Activated T-helper 1 cell treated with anti-CD3 and anti-CD28 coated beads, Interleukin-2, amount 50 U/mL, for 16 hours (primary cell): ENCODE data around the gene HOXB7.

Experiments
- DNase-seq, 2 donors: peaks; one replicate each; pipeline ENCODE4 v3.0.0-alpha.2; 2020; ENCODE audit warnings: low read depth in 1 of 2, low spot score in 1 of 2

The HOXB7 gene

DNA sequence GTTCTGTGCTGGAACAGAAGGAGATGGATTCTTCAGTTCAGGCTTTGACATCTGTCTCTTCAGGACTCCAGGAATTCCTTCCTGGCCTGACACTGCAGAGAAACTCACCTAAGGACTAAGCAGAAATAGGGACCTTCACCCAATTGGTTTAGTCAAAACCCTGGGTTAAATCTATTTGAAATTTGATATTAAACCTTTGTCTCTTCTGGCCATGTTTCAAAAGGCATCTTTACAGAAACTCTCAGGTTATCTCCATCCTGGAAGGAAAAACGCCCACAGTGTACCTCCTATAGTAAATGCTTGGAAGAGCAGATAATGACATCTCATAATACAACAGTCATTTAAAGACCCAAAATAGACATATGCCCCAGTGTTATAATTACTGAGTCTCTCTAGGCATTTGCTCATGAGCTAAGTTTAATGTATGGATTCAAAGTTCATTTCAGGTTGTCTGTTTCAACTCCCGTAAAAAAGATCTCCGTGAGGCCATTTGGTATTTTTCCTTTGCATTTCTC, 27.1 kb downstream of the HOXB7 start:
- no peak for DNase-seq

DNA sequence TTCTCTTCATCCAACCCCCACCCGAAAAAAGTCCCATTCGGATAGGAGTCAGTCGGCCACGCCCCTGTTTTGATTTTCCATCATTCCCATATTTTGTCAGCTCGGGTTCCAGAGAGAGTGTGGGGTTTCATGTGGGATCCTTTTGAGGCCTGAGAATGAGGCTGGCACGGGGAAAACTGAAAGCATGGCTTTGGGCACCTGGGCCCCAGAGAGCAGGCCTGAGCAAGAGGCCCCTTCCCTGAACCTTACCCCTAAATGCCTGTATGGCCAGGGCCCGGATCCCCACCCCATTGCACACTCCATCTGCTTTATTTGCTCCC, 28.1 kb downstream of the HOXB7 start:
- no peak for DNase-seq

DNA sequence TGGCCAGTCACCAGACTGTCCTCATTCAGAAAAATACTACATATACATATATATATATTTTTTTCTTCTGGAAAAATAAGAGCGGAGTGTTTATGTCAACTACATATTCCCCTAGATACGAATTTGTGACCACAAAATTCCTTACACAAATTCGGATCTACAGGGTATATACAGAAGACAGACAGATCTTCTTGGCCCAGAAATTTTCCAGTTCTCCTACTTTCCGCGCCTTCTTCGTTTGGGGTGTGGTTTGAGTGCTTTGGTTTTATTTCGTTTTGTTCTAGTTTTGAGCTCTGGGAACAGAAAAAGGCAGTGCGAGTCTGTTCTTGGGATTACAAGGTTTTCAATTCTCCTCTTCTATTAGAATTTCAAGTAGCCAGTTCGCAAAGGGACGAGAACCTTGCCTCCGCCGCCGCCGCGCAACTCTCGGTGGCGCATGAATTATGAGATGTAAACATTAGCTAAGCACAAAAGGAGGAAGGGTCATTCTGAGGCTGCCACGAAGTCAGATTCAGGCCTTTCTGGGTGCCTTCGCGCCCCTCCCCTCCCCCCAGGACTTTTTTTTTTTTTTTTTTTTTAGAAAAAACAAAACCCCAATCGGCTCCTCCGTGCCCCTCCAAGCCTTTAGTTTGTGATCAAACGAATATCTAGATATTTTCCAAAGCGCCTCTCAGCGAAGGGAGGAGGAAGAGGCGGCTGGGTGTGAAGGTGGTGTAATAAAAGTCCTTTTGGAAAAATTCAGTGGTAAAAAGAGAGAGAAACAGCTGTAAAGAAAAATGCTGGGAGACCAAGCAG, 30.9 kb downstream of the HOXB7 start:
- no peak for DNase-seq

DNA sequence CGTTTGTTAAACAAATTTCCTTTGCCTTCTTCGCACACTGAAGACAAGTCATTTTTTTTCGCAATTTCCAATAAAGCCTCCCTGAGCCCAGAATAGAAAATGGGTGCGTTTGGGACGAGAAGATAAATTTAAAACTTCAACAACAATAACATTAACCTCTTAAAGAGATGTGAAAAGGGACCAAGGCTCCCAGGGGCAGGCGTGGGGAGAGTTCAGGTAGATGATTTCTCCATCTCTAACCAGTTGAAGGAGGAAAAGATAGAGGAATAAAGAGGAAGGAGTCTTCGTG, 31.4 kb downstream of the HOXB7 start:
- DNase-seq, result no peak

DNA sequence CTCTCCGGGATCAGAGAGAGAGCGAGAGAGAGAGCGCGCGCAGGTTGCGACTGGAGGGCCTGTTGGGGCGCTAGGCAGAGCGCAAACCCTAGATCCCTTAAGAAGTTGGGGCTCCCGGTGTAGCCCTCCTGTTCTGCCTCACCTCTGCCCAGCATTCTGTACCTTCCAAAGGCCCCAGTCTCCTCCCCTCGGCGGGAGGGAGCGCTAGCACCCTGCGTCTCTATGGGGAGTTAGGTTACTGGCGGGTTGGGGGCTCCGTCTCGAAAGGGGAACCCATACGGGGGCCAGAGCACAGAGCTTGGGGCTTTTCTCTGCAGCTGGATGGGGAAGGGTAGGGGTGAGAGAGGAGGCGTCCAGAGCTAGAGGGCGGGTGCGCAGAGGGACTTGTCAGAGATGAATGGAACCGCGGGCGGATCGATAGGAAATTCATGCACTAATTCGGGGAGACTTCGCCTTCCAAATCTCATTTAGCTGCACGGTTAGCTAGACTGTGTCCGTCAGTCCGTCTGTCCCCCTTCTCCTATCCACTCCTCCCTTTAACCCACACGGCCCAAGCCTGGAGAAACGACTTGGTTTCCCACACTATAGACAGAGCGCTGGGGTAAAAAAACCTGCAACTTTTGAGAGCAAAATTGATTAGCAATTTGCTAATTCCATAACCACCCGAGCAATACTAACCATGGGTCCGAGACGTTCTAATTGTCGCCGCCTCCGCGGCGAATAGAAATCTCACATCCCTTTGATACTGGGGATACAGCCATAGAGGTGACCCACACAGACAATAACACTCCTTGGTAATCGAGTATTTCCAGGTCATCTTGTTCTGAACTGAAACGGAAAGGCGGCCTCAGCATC, 32.0 kb downstream of the HOXB7 start:
- no peak for DNase-seq

DNA sequence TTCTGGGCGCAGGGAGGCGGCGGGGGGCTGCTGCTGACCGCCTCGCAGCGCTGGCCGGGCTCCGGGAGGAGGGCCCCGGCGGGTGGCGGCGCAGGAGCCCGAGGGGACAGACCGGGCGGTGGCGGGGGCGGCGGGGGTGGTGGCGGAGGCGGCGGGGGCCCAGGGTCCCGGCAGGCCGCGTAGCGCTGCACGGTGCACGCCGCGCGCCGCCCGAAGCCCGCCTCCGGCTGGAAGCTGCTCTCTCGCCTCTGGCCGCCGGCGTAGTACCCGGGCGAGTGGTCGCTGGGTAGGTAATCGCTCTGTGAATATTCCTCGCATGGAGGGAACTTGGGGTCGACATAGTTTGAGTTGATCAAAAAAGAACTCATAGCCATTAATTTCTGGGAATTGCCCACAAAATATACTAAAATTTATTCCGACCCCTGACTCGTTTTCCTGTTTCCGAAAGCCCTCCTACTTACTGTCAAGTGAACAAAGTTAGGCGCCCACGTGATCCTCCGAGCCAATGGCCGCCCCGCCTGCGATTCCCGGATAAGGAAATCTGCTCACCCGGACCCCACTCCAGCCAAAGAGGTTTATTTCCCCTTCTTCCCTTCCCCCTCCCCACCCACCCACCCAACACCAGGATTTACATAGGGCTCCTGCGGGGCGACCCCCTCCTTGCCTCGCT, 32.7 kb downstream of the HOXB7 start, which contains the start of gene HOXB4:
HOXB4 (minus strand) TSS at position 405 of the 670 bp plus-strand sequence; CDS start at position 374, 31 bp downstream.
- peak in 1 of 2 donors; percentile 44 for DNase-seq

DNA sequence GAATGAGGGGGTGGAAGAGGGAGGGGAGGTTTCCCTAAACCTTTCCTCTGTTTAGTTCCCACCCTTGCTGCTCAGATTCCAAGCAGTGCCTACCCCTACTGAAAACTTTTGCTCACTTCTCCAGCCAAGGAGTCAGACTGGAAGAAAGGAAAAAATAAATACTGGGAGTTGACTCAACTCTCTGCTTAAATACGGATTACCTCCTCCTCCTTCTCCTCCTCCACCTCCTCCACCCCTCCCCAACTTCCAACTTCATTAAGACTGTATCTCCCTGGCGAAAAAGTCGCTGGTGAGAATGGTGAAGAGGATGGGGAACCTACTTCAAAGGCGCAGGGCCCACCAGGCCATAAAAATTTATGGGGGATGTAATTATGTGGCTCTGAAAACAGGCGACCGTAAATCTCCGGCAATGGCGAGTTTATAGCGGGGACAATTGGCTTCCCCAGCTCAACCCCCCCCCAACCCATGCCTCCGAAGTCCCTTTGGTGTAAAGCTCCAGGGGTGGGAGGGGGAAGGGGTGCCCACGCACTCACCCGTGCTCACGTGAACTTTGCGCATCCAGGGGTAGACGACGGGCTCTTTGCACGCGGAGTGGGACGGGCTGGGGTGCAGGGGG, 33.4 kb downstream of the HOXB7 start:
- no peak for DNase-seq

DNA sequence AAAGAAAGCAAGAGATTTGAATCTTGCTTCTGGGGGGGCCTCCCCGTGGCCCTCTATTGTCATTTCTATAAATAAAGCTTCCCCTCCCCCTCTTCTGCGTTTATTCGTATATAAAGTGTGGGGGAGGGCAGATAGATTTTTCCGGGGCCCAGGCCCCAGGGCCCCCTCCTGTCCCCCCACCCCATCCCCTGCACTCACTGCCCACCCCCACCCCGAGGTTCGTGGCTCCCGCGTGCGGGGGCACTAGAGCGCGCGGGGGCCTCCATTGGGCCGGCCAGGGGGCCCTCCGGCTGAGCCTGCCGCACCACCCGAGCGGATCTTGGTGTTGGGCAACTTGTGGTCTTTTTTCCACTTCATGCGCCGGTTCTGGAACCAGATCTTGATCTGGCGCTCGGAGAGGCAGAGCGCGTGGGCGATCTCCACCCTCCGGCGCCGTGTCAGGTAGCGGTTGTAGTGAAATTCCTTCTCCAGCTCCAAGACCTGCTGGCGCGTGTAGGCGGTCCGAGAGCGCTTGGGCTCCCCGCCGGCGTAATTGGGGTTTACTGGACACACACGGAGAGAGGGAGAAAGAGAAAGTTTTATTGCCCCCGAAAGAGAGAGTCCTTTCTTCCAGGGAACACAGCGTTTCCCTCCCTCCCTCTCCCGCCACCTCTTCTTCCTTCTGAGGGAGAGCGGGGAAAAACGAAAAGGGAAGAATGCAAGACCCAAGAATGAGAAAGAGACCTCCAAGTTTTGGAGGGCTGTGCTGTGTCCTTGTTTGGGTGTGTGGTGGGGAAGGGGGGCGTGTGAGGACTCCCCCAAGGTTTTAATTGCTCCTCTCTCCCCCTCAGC, 34.1 kb downstream of the HOXB7 start:
- no peak for DNase-seq

DNA sequence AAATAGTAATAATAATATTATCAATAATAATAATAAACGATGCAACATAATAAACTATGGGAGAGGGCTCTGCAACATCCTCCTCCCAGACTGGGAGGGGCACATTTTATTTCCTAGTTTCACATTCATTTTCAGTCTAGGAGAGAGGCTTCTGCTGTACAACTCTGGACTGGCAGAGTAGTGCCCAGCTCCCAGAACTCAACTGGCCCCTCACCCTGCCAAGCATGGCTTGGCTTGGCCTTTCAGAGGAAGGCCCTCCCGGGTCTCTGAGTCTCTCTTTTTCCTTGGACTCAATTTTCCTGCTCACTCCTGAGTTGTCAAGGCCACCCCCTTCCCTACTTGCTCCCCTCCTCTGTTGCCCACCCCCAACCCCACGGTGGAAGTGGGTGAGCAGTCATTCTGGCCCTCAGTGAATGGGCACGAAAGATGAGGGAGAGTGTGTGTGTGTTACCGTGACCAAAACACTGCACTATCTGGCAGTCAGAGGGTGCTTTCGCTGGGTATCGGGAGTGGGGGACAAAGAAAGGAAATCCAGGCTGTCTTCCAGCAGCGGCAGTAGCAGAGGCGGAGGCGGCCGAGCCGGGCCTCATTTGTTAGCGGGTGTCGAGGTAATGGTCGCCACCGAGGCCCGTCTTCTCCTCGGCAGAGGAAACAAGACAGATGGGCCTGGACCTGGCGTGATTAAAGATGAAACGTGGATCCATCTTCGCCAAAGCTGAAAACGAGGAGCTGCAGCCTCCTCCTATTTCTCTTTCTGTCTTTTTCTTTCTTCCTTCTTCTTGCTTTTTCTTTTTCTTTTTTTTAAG, 34.9 kb downstream of the HOXB7 start:
- DNase-seq, result no peak

DNA sequence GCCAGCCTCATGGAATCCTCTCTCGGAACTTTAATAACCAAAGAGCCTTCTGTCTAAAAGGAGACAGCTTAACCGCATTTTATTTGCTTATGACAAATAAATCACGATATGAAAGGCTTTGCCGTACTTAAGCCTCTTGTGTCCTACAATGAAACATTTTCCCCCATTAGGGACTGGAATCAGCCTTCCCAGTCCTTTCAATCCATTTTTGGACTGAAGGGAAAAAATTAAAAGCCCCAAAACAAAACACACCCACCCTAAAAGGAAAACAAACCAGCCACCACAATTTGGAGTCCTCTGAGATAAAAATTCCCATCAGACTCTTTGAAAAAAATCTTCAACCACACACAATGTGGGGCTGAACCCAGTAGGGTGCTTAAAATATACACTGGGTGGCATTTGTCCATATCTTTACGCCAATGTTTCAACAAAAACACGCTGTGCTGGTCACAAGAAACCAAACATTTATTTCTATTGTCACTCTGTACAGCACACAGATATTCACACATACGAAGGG, 35.7 kb downstream of the HOXB7 start:
- no peak for DNase-seq

DNA sequence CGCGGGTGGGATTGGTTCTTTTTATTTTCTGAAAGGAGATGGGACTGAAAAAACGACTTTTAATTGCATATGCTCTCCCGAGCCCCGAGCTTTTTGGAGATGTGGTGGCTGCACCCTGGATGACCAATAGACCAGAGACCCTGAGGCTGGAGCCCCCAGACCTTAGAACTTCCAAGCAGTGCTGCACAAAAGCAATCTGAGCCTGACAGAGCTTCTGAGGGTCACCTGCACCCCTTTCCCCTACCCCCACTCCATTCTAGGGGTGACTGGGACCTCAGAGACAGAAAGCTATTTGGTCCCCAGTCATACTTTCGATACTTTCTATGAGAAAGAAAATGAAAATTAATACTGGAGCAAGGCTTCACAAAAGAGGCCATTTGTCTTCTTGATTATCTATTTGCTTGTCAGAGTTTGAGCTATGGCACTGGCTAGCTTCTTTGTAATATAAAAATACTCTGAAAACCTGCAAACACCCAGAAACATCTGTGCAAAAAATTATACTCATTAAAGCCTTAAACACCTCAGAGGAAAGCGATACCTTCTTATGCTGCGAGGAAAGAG, 36.2 kb downstream of the HOXB7 start:
- DNase-seq, result no peak

DNA sequence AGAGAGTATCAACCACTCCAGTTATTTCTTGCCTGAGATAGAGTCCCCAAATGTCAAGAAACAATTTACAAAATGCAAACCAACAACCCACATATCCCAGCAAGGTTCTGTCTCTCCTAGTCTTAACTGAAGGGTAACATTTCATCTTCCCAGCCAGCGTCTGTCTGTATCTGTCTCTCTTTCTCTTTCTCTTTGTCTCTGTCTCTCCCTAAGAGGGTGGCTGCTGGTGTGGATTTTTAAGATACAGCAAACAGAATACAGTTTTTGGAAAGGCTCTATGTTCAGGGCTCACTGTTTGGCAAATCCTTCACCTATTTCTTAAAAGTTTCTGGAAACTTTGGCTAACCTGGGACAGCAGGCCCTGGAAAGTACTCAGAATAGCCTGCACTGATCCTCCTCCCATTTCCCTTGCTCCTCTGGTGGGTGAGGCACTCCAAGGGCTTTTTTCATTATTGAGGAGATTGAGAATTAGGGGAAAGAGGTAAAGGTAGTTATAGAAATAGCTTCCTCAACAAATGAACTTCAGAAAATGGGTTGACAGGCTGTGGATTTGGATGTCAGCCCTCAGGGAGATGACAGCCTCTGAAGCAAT, 38.9 kb downstream of the HOXB7 start:
- DNase-seq, result no peak

DNA sequence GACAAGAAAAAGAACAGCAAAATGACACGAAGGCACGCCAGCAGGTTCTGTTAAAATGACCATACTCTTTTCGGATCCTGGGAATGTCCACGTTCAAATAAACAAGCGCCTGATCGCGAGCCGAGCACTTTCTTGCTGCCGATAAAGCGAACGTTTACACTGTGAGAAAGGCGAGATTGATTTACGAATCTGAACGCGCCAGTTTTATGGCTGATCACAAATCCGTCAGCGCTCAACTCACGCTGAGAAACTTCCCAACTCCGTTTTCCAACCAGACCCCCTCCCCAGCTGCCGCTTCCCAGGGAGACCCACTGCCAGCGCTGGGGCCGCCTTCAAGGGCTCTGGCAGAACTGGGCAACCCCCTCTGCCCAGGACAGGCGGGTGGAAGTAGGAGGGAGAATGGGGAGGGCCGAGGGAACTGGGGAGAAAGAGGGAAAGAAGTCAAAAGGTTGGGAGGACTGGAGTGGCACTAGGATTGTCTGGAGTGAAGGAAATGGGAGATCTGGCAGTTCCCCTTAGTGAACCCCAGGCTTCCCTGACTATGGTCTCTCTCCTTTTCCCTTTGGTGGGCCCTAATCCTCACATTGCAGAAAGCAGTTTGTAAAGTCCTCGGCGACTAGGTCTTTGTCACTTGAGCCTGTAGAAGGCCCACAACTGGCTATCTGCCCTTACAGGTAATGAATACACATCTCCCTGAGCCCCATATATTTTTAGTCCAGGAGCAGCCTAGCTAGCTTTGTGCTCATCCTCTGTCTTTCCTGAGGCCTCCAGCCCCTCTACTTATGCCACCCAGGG, 39.6 kb downstream of the HOXB7 start:
- DNase-seq, result no peak

DNA sequence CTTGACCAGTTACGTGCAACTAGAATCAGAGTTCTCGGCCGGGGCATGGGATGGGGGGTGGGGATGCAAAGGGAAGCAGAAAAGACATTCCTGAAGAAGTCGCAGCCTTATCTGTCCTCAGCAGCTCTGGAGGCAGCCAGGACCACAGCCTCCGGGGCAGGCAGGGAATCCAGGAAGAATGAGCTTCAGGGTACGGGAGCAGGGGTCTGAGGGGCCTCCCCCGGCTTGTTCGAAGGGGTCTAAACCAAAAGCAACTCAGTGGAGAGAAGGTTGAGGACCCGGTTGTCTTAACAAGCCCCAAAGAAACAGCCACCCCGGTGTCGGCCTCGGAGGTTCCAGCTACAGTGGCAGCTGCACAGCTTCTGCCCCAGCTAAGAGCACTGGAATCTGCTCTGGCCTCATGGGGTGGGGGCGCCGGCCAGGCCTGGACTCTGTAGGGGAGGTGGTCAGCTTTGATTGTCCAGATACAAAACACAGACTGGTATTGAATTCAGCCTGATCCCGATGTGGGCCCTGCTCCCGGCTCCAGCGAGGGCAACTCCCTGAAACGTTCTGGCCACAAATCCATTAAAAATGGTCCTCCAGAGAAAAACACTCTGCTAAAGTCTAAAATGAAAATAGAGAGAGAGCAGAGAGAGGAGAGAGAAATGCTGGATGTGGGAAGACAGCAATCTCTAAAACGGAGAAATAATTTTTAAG, 40.3 kb downstream of the HOXB7 start:
- DNase-seq, result no peak

DNA sequence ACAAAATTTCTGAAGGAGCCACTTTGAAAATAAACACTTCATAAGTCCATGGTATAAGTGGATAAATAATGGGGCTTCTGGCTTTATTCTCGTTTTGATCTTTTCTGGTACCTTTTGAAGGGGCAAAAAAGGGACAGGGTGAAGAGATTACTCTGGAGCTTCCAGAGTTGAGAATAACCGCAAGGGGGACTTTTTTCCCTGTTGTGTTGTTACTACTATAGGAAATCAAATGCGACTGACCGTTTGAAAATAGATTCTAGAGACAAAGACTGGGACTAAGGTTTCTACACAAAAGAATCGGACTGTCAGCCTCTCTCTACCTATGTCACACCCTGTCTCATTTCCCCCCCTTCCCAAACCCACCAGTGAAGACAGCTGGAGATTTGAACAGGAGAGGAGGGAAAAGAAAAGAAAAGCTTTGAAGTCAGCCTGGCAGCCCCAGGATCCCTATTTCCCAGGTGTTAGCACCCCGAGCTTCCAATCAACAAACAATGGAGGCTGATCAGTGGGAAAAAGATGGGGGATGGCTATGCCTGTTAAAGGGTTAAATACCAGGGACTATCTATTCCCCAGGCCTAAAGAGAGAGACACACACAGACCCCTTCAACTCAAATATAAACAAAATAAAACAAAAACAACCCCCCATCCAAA, 41.0 kb downstream of the HOXB7 start:
- DNase-seq, result no peak

DNA sequence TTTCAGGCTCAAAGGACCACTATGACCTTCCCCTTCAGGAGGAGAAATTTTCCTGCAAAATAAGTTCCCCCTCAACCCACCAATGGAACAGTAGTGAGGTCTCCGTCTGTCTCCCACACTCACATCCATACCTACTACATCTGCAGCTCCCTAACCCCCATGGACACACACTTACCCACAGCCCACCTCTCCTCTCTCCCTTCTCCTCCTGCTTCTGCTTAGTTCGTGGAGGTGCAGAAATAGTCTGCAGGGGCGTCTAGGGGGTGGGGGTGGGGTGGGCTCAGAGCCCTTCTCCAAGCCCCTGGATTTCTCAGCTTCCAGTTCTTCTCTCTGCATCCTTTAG, 41.6 kb downstream of the HOXB7 start:
- no peak for DNase-seq
